Hypothalamus (tissue), 51 donors: ENCODE measurements around the gene RPS6KA1.
"Not testable (repeated sequence)": the region's sequence is repeated elsewhere in the genome, so short reads cannot be mapped to it uniquely, and the experiment has no call there.

ENCODE experiments used
- DNase-seq, 51 donors: peaks; one replicate each; lab custom pipeline; 2025; lab: John Stamatoyannopoulos, UW

RPS6KA1 gene

DNA sequence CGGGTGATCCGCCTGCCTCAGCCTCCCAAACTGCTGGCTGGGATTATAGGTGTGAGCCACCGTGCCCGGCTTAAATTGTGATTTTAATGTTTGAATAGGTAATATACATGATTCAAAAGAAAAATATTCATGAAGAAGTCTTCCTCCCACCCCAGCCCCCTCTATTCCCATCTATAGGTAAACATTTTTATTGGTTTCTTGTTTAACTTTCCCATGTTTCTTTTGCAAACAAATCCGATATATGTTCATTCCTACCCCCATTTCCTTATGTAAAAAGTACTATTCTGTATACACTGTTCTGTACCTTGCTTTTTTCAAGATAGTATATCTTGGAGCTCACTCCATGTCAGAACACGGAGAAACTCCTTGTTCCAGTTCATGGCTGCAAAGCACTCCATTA, 23.2 kb downstream of the RPS6KA1 start:
- no peak for DNase-seq

DNA sequence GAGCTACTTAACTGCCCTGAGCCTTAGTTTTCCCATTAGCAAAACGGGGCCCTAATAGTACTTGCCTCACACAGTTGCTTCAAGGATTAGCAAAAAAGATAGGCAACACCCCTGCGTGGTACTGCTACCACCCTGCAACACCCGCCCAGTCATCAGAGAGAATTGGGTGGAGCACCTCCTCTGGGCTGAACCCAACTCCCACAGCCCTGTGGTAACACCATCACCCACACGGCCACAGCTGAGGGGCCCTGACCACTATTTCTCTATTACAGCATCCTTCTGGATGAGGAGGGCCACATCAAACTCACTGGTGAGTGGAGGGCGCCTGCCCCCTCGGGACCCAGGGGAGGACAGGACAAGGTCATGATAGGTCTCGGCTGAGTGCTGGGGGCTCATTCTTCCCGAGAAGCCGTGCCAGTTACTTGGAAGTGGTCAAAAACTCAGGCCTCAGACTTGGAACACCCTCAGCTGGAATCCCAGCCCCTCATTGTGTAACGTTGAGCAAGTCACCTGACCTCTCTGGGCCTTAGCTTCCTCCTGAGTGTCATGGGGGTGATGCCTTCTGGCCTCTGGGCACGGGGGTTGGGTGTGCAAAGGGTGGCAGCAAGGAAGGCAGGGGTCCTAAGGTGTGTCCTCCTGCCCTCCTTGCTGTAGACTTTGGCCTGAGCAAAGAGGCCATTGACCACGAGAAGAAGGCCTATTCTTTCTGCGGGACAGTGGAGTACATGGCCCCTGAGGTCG, 24.6 kb downstream of the RPS6KA1 start:
- no peak for DNase-seq

DNA sequence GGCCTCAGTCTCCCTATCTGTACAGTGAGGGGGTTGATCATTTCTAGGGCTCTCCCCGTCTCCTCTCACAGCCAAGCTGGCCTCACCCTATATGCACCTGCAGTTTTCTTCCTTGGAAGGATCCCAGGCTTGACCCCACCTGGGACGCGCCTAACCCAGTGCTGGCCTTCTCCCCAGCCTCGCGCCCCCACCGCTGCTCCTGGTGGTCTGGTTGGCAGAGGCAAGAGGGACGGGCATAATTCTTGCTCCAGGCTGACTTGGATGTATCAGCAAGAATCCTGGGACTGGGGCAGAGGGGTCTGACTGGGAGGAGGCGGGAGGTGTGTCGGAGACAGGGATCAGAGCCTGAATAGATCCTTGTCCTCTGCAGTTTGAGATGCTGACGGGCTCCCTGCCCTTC, 25.2 kb downstream of the RPS6KA1 start:
- DNase-seq = no peak

DNA sequence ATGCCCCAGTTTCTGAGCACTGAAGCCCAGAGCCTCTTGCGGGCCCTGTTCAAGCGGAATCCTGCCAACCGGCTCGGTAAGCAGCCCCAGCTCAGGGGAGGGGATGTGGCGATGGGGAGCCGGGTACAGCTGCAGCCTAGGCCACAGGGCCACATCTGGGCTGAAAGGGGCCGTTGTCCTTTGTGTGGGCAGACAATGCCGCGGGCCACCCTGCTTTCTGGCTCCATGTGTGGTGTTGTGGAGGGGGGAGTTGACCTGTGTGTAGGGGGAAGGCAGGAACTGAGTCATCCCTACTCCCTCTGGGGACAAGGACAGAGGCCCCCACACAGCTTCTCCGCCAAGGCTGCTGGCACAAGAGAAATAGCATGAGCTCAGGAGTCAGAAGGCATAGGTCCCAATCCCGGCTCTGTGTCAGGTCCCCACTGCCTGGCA, 26.0 kb downstream of the RPS6KA1 start:
- peak in 48 of 51 donors; percentile 18 to 97 (median 82) for DNase-seq

DNA sequence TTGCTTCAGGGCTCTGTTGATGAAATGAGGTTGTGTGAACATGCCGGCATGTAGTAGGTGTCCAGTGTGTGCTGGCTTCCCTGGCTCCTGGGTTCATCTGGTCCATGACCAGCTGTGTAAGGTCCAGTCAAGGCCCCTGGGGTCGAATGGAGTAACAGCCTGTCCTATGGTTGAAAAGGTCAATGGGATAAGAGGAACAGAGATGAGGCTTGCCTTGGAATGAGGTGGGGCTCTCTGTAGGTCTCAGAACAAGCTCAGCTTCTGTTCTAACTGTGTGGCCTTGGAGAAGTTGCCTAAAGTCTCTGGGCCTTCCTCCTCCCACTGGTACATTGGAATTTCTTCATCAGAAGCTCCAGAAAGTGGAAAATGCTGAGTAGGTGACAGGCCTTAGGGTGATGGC, 26.6 kb downstream of the RPS6KA1 start:
- DNase-seq = no peak

DNA sequence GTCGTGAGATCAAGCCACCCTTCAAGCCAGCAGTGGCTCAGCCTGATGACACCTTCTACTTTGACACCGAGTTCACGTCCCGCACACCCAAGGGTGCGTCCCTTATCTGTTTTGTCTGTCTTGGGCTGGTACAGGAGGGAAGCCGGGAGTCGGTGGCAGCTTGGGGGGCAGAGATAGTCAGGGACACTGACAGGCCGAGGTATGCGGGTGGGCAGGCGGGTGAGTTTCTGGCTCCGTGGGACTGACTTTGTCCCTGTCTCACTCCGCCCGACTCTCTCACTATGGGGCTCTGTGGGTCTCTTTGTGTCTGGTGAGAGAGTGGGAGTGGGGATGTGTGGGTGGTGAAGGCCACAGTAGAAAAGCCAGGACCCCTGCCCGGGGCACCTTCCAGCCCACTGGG, 27.4 kb downstream of the RPS6KA1 start:
- DNase-seq = no peak

DNA sequence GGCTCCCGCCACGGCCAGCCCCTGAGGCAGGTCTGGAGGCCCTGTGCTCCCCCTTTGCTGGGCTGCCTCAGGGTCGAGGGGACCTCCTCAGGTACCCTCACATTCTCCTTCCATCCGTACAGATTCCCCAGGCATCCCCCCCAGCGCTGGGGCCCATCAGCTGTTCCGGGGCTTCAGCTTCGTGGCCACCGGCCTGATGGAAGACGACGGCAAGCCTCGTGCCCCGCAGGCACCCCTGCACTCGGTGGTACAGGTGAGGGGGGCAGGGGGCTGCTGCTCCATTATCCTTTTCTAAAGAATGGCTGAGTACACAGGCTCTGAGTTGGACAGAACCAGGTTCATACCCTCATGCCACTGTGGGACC, 29.1 kb downstream of the RPS6KA1 start:
- no peak for DNase-seq

DNA sequence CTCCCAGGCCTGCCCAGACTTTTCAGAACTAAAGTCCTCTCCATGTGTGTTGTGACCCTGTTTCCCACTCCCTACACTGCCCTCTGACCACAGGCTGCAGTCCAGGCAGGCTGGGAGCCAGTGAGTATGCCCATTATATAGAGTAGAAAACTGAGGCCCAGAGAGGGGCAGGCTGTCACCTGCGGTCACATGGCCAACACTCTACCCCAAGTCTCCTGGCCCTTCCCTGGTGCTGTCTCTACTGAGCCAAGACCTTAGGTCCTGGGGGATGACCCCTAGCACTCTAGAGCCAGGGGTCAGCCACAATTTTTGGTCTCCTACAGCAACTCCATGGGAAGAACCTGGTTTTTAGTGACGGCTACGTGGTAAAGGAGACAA, 30.8 kb downstream of the RPS6KA1 start:
- DNase-seq = no peak

DNA sequence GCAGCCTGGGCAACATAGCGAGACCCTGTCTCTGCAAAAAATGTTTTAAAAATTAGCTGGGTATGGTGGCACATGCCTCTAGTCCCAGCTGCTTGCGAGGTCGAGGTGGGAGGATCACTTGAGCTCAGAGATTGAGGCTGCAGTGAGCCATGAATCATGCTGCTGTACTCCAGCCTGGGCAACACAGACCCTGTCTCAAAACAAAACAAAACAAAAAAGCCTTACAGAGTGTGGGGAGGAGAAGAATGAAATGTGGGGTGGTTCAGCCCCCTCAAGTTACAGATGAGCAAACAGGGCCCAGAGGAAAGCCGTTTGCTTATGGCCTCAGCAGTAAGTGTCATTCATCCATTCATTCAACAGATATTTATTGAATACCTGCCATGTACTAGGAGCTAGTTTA, 40.7 kb downstream of the RPS6KA1 start:
- no peak for DNase-seq

DNA sequence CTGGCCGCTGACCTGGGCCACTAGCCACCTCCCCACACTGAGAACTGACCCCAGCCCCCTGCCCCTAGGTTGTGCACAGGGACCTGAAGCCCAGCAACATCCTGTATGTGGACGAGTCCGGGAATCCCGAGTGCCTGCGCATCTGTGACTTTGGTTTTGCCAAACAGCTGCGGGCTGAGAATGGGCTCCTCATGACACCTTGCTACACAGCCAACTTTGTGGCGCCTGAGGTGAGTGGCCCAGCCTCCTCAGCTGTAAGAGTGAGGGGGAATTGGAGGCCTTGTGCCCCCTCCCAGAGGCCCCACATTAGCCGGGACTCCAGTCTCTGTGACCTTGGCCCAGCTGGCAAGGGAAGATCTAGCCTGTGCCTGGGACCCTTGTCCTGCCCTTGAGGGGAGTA, 41.8 kb downstream of the RPS6KA1 start:
- DNase-seq = no peak

DNA sequence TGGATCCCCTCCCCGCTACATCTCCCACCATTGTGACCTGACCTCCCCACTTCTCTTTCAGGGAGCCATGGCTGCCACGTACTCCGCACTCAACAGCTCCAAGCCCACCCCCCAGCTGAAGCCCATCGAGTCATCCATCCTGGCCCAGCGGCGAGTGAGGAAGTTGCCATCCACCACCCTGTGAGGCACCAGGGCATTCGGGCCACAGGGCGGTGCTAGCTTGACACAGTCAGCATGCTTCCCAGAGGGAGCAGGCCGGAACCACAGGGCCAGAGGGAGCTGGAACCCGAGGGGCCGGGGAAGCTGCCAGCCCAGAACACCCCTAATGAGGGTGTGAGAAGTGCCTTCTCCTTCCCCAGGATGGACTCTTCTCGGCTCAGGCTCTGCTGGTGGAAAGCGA, 44.5 kb downstream of the RPS6KA1 start:
- DNase-seq = no peak

DNA sequence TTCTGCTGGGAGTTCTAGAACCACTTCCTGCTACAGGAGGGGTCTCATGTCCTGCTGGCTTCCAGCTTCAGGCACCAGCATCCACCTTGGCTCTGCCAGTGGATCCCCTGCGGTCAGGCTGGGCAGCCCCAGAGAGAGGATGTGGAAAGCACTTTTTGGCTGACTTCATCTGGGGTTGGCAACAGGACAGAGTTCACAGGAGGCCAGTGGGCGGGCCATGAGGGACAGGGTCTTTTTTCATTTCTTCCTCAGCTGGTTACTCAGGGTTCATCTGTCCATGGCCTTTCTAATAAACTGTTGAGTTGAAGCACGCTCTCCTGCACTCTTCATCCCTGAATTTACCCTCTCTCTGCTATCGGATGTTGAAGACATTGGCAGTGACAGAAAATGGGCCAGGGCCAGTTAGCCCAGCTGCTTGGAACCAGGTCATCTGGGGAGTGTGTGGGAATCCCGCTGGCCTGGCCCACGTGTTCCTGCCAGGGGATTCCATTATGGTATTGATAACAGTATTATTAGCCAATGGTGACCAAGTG, 45.2 kb downstream of the RPS6KA1 start:
- DNase-seq = peak in 15 of 51 donors; percentile 7 to 40 (median 21)

DNA sequence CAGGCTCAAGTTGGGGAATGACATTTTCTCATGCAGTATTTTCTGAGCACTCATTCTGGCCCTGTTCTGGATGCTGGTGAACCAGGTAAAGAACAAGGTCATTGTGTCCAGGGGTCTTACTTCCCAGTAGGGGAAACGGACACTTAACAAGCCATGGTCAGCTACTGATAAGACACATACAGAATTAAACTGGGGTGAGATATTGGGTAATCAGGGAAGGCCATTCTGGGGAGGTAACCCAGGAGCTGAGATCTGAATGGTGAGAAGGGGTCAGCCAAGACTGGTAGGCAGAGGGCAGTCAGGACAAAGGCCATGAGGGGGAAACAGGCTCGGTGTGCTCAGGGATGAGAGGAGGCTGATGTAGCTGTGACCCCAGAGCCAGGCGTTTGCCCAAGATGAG, 45.8 kb downstream of the RPS6KA1 start:
- DNase-seq = no peak

DNA sequence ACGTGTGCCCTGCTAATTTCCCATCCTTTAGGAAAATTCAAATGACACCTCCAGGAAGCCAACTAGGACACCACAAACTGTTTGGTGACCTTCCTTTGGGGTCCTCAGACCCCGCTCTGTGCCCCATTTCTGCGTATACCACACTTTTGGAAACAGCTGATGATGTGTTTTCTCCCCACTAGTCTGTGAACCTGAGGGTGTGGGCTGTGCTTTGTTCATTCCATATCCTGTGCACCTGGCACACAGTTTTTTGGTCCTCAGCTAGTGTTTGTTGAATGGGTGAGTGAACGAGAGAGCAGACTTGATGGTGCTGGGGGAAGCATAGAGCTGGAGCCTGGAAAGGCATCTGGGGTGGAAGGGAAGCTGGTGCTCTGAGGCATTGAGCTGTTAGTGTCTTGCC, 48.6 kb downstream of the RPS6KA1 start:
- DNase-seq = no peak

DNA sequence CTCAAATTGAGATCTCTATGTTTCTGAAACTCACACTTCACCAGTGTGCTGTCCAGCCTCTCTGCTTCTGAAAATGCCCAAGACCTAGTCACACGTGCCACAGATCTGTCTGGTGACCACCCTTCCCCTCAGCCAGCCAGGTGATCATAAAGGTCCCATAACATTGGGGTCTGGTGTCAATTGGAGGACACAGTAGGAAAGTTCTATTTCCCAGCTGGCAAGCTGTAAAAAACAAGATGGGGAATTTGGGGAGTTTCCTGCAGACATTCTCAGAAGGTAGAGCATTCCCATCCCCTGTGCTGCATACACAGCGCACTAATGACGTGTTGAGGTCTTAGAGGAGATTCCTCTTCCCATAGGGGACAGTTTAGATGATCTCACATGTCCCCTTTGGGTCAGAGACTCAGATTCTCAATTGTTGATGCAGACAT, 50.1 kb downstream of the RPS6KA1 start:
- no peak for DNase-seq

DNA sequence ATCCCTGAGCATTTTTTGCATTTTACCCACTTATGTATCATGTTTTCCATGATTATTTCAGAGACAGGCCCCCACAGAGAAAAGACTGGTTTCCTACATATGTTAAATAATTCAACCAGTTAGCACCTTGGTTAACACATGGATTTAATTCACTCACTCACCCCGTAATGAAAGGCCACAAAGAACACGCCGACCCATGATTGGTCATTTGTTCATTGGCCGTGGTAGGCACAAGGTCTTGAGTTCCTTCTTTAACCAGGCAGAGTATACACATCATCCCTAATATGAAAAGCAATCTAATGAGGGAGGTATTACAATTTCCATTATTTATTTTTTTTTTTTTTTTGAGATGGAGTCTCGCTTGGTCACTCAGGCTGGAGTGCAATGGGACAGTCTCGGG, 50.6 kb downstream of the RPS6KA1 start:
- DNase-seq = no peak

DNA sequence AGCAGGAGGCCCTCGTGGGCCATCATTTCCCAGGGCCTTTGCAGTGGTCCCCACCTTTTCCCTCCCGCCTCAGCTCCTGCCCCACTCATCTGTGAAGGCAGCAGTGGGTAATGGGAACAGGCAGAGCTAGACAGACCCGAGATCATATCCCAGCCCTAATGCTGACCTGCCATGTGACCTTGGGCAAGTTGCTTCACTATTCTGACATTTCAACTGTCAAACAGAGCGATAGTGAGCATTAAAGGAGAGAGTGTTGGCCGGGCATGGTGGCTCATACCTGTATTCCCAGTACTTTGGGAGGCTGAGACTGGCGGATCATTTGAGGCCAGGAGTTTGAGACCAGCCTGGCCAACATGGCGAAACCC, 51.7 kb downstream of the RPS6KA1 start:
- no peak for DNase-seq

DNA sequence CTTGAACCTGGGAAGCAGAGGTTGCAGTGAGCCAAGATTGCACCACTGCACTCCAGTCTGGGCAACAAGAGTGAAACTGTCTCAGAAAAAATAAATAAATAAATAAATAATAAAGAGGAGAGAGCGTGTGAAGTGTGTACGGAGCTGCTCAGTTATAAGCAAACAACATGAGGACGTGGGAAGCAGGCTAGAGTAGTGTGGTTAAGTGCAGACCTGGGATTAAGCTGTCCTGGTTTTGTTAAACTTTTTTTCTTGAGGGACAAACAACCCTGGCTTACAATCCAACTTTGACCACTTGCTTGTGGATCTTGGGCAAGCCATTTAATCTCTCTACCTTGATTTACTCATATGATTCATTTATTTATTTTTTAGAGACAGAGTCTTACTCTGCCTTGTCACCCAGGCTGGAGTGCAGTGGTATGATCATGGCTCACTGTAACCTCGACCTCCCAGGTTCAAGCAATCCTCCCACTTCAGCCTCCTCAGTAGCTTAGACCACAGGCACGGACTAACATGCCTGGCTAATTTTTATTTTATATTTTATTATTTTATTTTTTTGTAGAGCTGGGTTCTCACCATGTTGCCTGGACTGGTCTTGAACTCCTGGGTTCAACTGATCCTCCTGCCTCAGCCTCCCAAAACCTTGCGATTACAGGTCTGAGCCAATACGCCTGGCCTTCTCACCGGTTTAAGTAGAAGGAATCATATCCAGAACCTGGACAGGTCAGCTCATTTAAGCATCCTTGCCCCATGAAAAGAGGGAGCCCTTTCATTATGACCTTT, 52.7 kb downstream of the RPS6KA1 start:
- no peak for DNase-seq

DNA sequence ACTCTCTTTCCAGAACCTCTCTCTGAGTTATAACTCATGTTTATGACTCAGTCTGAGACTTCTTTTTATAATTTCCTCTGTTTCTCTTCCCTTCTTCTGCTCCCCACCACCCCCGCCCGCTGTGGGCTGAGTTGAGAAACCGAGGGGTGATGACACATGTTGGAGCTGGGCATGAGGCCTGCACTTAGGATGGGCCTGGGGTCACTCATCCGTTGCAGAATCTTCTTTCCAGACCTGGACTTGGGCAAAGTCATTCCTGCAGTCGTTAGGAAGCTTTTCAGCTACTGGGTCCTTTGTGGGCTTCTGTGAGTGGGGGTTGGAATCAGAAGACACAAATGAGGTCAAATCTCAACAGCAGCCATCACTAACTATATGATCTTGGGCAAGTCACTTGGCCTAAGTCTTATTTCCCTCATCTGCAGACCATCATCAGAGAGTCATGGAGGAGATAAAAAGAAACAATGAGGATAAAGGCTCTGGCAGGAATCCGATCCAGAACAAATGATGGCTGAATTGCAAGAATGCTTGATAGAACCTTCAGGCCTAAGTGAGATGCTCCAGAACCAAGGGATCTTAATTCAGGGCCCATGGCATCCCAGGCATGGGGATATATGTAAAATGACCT, 53.4 kb downstream of the RPS6KA1 start:
- peak in 3 of 51 donors; percentile 8 to 31 (median 10) for DNase-seq

DNA sequence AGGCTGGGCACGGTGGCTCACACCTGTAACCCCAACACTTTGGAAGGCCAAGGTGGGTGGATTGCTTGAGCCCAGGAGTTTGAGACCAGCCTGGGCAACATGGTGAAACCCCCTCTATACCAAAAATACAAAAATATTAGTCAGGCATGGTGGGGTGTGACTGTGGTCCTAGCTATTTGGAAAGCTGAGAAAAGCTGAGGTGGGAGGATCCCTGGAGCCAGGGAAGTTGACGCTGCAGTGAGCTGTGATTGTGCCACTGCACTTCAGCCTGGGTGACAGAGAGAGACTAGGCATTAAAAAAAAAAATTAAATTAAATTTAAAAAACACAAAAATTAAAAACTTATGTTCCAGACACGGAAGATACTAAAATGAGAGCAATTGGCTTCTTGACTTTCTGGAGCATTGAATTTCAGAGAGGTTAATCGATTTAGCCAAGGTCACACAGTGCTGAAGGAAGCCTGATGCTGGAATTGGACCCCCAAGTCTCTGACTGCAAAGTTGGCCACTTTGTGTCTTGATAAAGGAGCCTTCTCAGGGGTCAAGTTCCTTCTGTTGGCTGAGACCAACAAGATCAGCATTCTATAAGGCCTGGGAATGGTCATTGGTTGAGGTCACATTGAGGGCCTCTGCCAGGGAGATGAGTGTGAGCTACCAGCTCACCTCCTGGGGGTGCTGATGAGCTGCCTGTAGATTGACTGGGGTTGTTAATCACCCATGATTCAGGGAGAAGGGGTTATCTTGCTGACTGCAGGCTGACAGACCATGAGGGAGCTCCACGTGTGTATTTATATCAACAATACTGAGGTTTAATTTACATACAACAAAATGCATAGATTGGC, 54.3 kb downstream of the RPS6KA1 start:
- DNase-seq = no peak

DNA sequence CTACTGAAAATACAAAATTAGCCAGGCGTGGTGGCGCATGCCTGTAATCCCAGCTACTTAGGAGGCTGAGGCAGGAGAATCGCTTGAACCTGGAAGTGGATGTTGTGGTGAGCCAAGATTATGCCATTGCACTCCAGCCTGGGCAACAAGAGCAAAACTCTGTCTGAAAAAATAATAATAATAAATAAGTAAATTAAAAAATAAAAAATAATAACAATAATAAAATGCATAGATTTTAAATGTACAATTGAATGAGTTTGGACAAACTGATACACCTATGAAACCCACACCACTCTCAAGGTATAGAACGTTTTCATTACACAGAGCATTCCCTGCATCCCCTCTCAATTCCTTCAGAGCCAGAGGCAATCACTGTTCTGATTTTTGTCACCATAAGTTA, 55.0 kb downstream of the RPS6KA1 start:
- not testable (repeated sequence) for DNase-seq
